RWPE1 (cell line): ENCODE measurements around the gene GCNA.
"Not testable (repeated sequence)": the region's sequence is repeated elsewhere in the genome, so short reads cannot be mapped to it uniquely, and the experiment has no call there.

ENCODE experiments used
- CTCF ChIA-PET: fragments of 350-600 bp; sonication (Branson Sonifier 250); formaldehyde crosslinking; extraction: SDS; loops from one replicate; lab custom pipeline; 2021; lab: Yijun Ruan, JAX
- POLR2A ChIA-PET: fragments of 400-600 bp; formaldehyde crosslinking; extraction: SDS; loops from one replicate; lab custom pipeline; 2020; ENCODE audit warnings: antibody characterized with exemption; ENCODE audit not compliant: low non-redundant PET; lab: Yijun Ruan, JAX
- DNase-seq: peaks from one replicate; pipeline ENCODE4 v3.0.0; 2012; ENCODE audit warnings: low spot score
- H3K27ac ChIP-seq: fragments of 450-650 bp; 2 replicates; pipeline ENCODE4 v1.5.1; 2017
- CTCF ChIP-seq: fragments of 450-650 bp; conservative IDR thresholded peaks from 2 replicates; pipeline ENCODE4 v1.5.1; 2017; ENCODE audit warnings: low read depth, mild to moderate bottlenecking

The GCNA gene

GRCh38 chrX:71634366-71634765 lies 56.1 kb downstream of the GCNA start:
- no peak for TF ChIP-seq CTCF
- no peak for DNase-seq
- no peak overlapping the region for H3K27ac ChIP-seq
- ChIA-PET CTCF (no interaction called here), POLR2A (no interaction called here)

GRCh38 chrX:71636438-71637252 lies 58.4 kb downstream of the GCNA start:
- TF ChIP-seq CTCF: no peak
- ChIA-PET POLR2A (no interaction called here), CTCF (no interaction called here)
- DNase-seq: no peak
- no peak overlapping the region for H3K27ac ChIP-seq

DNA sequence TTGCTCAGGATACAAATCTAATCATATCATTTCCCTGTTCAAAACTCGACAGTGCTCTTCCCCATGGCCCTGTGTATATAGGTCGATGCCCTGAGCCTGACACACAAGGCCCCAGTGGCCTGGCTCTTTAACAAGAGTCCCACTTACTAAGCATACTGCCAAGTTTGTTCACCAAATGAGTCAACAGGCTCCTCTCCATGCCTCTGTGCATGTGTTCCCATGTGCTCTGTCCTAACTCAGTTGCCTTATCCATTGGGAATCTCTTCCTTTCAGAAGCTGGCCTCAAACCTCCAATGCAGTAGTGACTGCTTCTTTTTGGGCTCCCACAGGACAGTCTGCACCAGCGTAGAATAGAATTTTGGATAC lies 59.0 kb downstream of the GCNA start:
- ChIA-PET CTCF (no interaction called here), POLR2A (no interaction called here)
- DNase-seq: no peak
- no peak overlapping the region for H3K27ac ChIP-seq
- no peak for TF ChIP-seq CTCF

- no peak for TF ChIP-seq CTCF
- no peak for DNase-seq
- ChIA-PET CTCF (no interaction called here), POLR2A (no interaction called here)
- H3K27ac ChIP-seq: no peak overlapping the region
These were observed 59.6 kb downstream of the GCNA start for GRCh38 chrX:71637848-71638247.

GRCh38 chrX:71638409-71638808 lies 60.2 kb downstream of the GCNA start:
- no peak for DNase-seq
- CTCF ChIA-PET: no interaction called here
- no peak for TF ChIP-seq CTCF
- no peak overlapping the region for H3K27ac ChIP-seq
- POLR2A ChIA-PET: no interaction called here

GRCh38 chrX:71640002-71640401 lies 61.8 kb downstream of the GCNA start:
- CTCF ChIA-PET: no interaction called here
- POLR2A ChIA-PET: no interaction called here
- DNase-seq: no peak
- TF ChIP-seq CTCF: no peak
- H3K27ac ChIP-seq: no peak overlapping the region

DNA sequence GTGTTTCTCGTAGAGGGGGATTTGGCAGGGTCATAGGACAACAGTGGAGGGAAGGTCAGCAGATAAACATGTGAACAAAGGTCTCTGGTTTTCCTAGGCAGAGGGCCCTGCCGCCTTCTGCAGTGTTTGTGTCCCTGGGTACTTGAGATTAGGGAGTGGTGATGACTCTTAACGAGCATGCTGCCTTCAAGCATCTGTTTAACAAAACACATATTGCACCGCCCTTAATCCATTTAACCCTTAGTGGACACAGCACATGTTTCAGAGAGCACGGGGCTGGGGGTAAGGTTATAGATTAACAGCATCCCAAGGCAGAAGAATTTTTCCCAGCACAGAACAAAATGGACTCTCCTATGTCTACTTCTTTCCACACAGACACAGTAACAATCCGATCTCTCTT lies 66.2 kb downstream of the GCNA start:
- POLR2A ChIA-PET: not testable (repeated sequence)

More for the DNA sequence above, 66.2 kb downstream of the GCNA start:
- CTCF ChIA-PET, H3K27ac ChIP-seq, DNase-seq: not testable (repeated sequence)
